Middle frontal gyrus (tissue), 1 donor: ENCODE results near the gene TMEM132D.
"Not testable (repeated sequence)": the region's sequence is repeated elsewhere in the genome, so short reads cannot be mapped to it uniquely, and the experiment has no call there.

ENCODE experiments used
- DNase-seq: peaks from one replicate; pipeline ENCODE4 v3.0.0-alpha.2; 2015; ENCODE audit warnings: low spot score; ENCODE audit errors: extremely low spot score

TMEM132D gene

DNA sequence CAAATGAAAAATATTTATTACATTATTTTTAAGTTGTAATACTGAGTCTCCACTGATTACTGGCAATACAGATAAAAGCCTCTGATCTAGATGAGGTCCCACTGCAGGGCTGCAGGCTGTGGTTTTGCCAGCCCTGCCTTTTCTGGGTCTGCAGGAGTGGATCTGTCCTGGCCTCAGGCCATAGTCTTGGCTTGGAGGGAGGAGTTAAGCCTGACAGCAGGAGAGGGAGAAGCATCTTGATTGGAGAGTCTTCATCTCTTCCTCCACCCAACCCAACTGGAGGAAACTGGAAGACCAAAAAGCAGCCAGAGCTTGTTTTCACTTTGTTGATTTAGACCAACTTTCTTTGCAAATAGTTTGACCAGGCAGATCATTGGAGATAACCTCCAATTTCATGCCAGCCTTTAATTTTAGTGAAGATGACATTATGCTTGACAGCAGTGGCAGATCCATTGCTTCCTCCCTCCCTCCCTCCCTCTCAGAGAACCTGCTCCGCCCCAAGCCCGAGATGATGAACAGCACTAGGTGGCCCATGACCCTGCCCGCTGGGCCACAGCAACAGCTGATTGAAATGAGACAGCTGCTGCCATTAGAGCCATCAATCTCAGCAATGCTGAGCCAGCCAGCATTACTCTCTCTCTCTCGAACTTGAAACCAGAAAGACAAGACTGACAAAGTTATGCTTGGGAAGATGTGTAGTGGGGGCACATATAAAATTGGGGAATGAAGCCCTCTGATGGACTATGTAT is 828.2 kb downstream of the TMEM132D start:
- DNase-seq, result no peak

DNA sequence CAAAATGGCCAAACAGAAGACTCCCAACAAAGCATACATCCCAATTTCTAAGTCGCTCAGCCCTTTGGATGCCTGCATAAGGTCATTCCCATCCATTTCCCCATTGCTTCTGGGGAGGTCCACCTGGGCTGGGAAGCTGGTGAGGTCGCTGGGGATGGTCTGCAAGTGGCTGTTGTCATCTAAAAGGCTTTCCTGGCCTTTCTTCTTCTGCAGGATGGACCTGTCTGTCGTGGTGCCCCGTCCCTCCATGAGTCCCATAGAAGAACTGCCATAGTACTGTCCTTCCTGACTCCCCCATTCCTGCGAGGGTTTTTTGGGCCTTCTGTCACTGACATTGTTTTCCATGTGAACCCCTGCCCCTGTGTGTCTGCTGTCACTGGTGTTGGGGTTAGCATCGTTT is 829.4 kb downstream of the TMEM132D start:
- DNase-seq, result no peak

DNA sequence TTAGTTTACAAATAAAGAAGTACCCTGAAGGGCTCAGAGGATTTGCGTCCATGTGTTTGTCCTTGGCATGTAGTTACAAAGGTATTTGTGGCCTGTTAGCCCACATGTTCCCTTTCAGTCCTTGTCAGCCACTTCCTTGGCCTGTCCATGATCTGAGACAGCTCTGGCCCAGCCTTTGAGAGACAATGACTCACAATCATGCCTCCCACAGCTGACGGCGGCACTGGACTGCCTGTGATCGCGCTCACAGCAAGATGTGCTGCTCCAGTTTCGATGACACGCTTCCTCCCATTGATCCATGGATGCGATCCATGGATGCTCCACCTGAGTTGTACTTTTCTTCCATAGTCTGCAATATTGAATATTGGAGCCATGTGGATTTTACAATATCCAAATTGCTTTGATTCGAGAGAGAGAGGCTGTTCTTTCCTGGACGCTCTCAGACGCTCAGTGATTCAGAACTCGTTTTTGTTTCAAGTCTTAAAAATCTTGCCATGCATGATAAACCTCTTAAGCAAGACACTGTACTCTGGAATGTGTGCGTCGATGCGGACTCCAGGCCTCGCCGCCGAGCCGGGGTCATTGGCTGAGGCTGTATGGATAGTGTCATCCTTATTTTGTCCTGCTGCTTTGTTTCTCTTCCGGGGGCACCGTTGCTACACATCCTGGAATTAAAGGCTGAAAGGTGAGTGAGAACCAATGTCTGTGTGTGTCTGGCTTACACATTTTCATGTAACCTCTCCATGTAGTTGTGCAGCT is 830.5 kb downstream of the TMEM132D start:
- no peak for DNase-seq

DNA sequence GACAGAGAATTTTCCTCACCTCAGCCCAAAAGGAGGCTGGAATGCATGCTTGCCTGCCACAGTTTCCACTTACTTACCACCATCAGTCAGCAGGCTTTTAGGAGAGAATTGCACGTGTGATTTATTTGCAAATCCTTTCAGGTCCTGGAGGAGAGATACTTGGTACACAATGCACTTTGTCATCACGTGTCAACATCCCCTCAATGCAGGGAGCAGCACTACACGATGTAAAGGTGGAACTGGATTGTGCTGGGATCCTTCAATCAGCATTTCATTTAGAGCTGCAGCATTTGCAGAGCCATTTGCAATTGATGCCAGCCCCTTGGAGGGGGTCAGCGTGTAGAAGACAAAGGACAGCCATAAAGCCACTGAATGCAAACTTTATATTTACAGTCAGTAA is 832.5 kb downstream of the TMEM132D start:
- DNase-seq, result no peak

DNA sequence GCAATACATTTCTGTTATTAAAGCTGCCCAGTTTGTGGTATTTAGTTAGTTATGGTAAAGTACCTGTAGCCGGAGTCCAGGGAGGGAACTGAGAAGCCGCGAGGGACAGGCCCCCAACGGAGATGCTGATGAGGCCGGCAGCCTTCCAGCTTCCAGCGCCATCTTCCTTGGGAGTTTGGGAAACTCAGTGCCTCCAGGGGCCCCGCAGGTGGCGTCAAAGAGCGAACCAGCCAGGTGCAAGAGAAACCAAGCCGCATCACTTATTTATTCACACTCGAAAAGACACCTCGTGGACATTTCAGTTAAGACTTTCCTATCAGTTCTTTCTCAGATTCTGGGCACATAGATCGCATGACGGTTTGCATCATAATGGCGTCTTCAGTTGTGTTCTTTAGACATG is 833.9 kb downstream of the TMEM132D start:
- DNase-seq, result no peak

DNA sequence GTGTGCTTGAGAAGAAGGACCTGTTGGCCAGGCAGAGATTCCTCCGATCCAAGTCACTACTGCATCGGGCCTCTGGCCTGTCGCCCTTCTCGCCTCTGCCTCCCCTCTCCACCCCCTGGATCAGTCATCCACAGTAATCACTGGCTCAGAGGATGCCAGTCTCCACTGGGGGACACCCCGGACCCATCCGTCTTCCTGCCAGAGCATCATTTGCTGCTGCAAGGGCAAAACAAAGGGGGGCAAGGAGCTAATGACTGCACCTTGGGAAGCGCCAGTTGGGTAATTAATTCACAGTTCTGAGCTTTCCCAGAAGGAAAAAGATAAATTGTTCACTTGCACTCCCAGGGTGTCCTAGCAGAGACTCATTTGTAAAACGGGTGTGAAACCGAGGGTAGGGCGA is 835.1 kb downstream of the TMEM132D start:
- DNase-seq, result no peak

DNA sequence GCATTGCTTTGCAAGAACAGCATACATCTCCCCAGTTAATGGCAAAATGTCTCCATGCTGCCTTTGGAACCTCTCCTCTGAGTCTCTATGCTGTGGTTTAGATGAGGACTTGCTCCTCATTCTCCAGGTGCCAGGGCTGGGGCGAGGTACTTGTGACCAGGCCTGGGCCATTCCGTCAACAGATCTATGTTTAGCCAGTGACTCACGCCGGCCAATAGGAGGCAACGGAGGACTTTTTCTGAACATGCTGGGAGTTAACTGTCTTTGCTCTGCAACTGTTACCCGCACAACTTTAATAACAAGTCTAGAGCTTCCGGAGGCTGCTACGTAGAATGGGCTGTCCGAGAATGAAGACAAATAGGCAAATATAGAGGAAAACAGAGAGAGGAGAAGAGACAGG is 836.3 kb downstream of the TMEM132D start:
- DNase-seq, result no peak

DNA sequence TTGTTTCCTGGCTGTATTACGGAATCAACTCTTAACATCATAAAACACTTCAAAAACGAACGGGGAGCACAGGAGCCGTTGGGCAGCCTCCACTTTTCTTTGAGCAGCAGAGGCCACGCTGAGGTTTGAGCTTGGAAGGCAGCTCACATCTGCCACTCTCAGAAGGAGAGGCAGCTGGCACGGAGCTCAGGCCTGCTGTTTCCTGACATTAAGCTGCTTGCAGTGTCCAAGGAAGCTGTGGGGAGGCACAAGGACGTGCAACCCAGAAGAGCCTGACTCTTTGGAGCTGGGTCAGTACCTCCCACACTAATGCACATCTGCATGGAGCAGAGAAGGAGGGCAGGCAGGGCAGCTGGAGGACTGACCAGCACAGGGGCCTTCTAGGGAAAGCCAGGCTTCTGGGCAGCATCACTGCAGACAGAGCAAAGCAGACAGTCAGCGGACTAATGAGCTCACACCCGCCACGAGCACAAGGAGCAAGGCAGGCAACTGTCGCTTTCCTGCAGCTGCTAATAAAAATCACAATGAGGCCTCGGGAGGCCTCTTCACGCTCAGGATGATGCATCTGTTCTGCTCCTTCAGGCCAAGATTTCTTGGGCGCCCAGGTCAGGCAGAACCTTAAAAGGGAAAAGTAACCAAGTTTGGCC is 839.5 kb downstream of the TMEM132D start:
- DNase-seq, result no peak

DNA sequence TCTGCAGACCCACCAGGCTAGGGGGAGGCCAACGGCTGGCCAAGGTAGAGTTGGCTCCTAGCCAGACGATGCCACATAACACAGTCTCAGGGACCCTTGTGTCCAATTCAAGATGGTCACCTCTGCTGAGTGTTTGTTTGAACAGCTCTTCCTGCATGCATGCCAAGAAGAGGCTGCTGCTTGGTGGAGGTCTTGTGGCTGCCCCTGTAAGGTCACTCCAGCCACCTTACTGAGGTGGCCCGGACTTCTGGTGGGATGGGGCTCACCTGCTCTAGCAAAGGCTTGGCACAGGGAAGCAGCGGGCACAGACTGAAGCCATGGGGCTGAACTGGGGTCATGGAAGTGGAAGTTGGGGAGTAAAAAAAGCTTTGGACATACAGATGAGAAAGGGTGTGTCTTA is 840.2 kb downstream of the TMEM132D start:
- no peak for DNase-seq

DNA sequence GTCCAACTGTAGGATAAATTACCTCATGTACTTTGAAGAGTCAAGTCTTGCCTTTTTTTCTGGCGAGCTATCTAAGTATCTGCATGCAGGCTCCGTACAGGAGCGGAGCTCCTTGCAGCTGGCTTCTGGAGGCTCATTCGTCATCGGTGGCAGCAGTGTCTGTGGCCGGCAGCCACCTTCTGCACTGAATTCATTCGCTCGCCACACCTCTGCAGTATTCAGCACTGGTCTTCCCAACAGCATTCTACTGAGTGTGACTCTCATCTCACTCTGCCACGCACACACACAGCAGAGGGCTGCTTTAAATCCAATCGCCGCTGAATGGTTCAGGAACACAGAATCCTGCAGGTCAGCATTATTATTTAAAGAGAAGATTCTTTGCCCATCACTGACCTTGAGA is 850.6 kb downstream of the TMEM132D start:
- DNase-seq, result no peak

DNA sequence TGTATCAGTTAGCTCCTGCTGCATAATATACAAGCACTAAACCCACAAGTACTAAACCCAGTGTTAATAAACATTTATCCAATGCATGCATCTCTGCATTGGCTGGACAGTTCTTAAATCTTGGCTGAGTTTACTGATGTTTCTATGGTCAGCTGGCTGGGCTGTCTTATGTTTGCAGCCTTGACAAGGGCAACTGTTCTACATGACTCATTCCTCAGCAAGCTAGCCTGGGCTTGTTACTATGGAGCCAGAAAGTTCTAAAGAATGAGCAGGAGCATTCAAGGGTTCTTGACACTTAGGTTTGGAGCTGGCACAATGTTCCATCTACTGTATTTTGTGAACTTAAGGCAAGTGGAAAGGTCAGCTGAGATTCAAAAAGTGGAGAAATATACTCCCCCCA is 851.5 kb downstream of the TMEM132D start:
- DNase-seq, result no peak

DNA sequence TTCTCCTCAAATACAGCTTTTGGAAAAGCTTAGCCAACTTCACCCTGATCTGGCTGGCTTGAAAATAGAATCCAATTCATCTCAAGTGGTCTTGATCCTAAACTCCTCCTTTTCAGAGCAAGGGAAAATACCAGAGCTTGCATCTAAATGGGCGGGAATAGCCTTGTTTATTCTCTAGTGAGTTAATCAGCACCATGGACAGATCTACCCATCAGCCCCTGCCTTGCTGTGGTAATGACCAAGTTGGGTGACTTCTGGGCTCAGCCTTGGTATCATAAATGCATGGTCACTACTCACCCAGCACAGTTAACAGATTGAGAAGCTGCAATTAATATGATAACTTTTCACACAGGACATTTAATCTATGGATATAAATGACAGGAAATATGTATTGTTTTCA is 853.9 kb downstream of the TMEM132D start:
- DNase-seq, result no peak

DNA sequence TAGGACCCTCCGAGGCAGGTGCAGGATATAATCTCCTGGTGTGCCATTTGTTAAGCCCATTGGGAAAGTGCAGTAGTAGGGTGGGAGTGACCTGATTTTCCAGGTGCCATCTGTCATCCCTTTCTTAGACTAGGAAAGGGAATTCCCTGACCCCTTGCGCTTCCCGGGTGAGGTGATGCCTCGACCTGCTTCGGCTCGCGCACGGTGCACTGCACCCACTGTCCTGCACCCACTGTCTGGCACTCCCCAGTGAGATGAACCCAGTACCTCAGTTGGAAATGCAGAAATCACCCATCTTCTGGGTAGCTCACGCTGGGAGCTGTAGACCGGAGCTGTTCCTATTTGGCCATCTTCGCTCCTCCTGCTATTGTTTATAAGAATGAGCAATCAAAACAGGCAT is 860.5 kb downstream of the TMEM132D start:
- DNase-seq, result not testable (repeated sequence)

DNA sequence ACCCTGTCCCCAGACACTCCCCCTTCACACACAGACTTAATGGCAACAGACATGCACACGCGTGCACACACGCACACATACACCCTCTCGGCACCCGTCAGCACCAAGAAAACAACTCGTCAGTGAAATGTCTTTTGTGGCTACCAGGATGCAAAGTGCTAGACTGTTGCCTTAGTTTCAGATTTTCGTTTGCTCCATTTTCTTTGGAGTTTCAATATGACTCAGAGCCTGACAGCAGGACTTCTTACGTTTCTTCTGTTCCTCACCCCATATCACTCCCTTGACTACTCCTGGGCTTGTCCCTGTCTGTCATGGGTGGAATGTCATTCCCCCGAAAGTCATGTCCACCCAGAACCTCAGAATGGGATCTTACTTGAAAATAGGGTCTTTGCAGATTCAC is 867.7 kb downstream of the TMEM132D start:
- no peak for DNase-seq

DNA sequence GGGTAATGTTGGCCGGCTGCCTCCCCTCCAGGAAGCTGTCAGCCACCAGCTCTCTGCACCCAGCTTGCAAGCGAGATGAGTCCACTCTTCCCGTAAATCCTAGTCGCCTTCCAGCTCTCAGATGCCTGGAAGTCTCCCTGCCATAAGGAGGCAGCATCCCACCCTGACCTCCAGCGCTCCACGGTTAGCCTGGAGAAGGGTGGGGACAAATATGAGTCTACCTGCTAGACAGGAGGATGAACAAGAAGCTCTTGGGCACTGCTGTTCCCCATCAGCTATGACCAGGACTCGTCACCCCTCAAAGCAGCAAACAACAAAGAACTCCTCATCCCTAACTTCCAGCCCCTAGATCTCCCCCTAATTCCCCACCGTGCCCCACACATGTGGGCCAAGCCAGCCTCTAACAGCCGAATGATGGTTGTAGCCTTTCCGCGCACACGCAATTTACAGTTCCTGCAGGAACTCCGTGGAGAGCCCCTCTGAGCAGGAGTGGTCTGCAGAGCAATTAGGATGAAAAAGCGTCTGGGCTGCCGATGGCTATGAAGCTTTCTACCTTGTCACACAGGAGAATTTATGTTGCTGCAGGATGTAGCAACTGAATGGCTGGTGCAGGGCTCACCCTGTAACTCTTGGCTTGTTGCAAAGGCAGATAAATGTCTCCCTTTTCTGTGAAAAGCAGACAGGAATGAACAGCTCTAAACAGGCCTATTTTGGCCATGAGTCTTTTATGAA is 869.1 kb downstream of the TMEM132D start:
- no peak for DNase-seq

DNA sequence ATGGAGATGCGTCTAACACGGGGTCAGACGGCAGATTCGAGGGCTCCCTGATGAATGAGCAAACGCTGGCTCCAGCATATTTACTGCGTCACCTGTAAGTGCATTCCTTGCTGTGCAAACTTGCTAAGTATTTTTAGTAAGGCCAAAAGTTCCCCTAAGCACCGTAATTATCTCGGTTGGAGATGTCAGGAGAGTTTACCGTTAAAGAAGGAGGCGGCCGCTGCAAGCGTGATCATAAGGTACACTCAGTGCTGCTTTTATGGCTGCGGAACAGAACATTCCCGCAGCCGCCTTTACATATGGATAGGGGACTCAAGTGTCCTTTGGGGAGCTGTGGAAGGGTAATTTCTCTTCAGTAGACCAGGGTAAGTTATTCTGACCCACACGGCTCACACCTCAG is 875.0 kb downstream of the TMEM132D start:
- no peak for DNase-seq

DNA sequence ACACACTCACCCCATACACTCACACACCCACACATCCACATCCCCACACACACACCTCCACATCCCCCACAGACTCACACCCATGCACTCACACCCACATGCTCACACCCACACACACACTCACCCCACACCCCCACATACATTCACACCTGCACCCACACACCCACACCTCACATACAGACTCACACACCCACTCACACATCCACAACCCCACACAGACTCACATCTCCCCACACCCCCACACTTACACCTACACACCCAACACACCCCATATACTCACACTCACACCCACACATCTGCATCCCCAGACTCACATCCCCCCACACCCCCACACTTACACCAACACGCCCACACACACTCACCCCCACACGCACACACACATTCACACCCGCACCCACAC is 878.8 kb downstream of the TMEM132D start:
- DNase-seq, result no peak
